Neuron (in vitro differentiated cells): ENCODE data around the gene EID2B.

Experiments
- H2AFZ ChIP-seq: one replicate; pipeline ENCODE4 v1.6.1; 2013; ENCODE audit warnings: low read depth, mild to moderate bottlenecking, inconsistent platforms, low read length, moderate library complexity
- H3K27me3 ChIP-seq: one replicate; pipeline ENCODE4 v1.6.1; 2013; ENCODE audit warnings: low read length; ENCODE audit not compliant: insufficient read depth
- H3K36me3 ChIP-seq: one replicate; pipeline ENCODE4 v1.6.1; 2013; ENCODE audit warnings: low read length; ENCODE audit not compliant: insufficient read depth
- H3K4me1 ChIP-seq: one replicate; pipeline ENCODE4 v1.6.1; 2013; ENCODE audit warnings: low read length; ENCODE audit not compliant: insufficient read depth
- H3K4me3 ChIP-seq: 2 replicates; pipeline ENCODE4 v1.5.1; 2013; ENCODE audit warnings: mild to moderate bottlenecking, low read length, moderate library complexity
- H3K9me3 ChIP-seq: one replicate; pipeline ENCODE4 v1.6.1; 2013; ENCODE audit warnings: low read length

The EID2B gene

GRCh38 chr19:39483141-39483540 is 49.5 kb downstream of the EID2B start:
- H3K9me3 ChIP-seq, result no peaks in the 10 kb centered on the region
- no peak overlapping the region for H3K4me3 ChIP-seq
- peaks cover 39% of the 10 kb centered on the region for H3K36me3 ChIP-seq
- no peak overlapping the region for H2AFZ ChIP-seq
- no peaks in the 10 kb centered on the region for H3K27me3 ChIP-seq
- H3K4me1 ChIP-seq, result peaks cover 19% of the 10 kb centered on the region

GRCh38 chr19:39481676-39482075 is 51.0 kb downstream of the EID2B start:
- Histone ChIP-seq H3K4me3 (peak overlapping the region; percentile 99), H3K4me1 (peaks cover 19% of the 10 kb centered on the region), H3K9me3 (no peaks in the 10 kb centered on the region), H3K36me3 (peaks cover 31% of the 10 kb centered on the region), H2AFZ (no peak overlapping the region), H3K27me3 (no peaks in the 10 kb centered on the region)

GRCh38 chr19:39481229-39481545 is 51.5 kb downstream of the EID2B start:
- peaks cover 33% of the 10 kb centered on the region for H3K36me3 ChIP-seq
- H3K27me3 ChIP-seq, result no peaks in the 10 kb centered on the region
- H3K4me3 ChIP-seq, result peak overlapping the region; percentile 99
- H2AFZ ChIP-seq, result peak overlapping the region; percentile 93
- peaks cover 19% of the 10 kb centered on the region for H3K4me1 ChIP-seq
- H3K9me3 ChIP-seq, result no peaks in the 10 kb centered on the region
